Peyer's patch (tissue), 4 donors: ENCODE data around the gene IL22RA1. TPM values are rescaled to one million over a fixed set of nuclear protein-coding genes. Genes with fewer than 3 reads are reported as not detected.
A peak's percentile ranks its signal among the peaks of the same experiment; 100 is the strongest.

Experiments used
- DNase-seq, 3 donors: peaks; one replicate each; pipeline ENCODE4 v3.0.0-alpha.2; 2017 to 2019
- H3K27ac ChIP-seq, 4 donors: fragments of 200-600 bp; sonication (generic); one replicate each; pipeline ENCODE4 v1.5.1; 2016 to 2019
- H3K27me3 ChIP-seq, 2 donors: fragments of 200-600 bp; sonication (generic); one replicate each; pipeline ENCODE4 v1.5.1; 2019
- H3K36me3 ChIP-seq, 3 donors: fragments of 200-600 bp; sonication (generic); one replicate each; pipeline ENCODE4 v1.5.1; 2016 to 2019
- H3K4me1 ChIP-seq, 4 donors: fragments of 200-600 bp; sonication (generic); one replicate each; pipeline ENCODE4 v1.5.1; 2016 to 2019
- H3K4me3 ChIP-seq, 4 donors: fragments of 200-600 bp; sonication (generic); 1 replicate in 3 of 4; 2 replicates in 1 of 4; pipeline ENCODE4 v1.5.1; 2016 to 2019; ENCODE audit warnings: mild to moderate bottlenecking in 1 of 4
- H3K9me3 ChIP-seq, 4 donors: fragments of 200-600 bp; sonication (generic); one replicate each; pipeline ENCODE4 v1.5.1; 2016 to 2019; ENCODE audit warnings: mild to moderate bottlenecking in 1 of 4
- POLR2A ChIP-seq, 2 donors: fragments of 450-650 bp; IDR thresholded peaks; one replicate each; pipeline ENCODE4 v1.5.1; 2017; ENCODE audit warnings: antibody characterized with exemption in 2 of 2, mild to moderate bottlenecking in 2 of 2, moderate library complexity in 2 of 2
- total RNA-seq, 4 donors: library from RNA; depleted of rRNA; stranded (reverse); fragments of >200 nt; gene quantifications; one replicate each; pipeline ENCODE4 v1.1.0, GENCODE V29; 2016
- TF ChIP-seq, protein P1 (sequence below), 6 experiments: fragments of 450-650 bp in 4 of 6; fragments of 200-600 bp in 2 of 6; sonication (generic) in 1 of 6; IDR thresholded peaks; one replicate each; pipeline ENCODE4 v1.5.1; 2017 to 2019; ENCODE audit warnings: antibody characterized with exemption in 6 of 6, mild to moderate bottlenecking in 3 of 6, moderate library complexity in 1 of 6

Gene IL22RA1
- total RNA-seq, 4 donors from 2014 or later, result 9.9 to 87.9 (median 74.5) TPM

DNA sequence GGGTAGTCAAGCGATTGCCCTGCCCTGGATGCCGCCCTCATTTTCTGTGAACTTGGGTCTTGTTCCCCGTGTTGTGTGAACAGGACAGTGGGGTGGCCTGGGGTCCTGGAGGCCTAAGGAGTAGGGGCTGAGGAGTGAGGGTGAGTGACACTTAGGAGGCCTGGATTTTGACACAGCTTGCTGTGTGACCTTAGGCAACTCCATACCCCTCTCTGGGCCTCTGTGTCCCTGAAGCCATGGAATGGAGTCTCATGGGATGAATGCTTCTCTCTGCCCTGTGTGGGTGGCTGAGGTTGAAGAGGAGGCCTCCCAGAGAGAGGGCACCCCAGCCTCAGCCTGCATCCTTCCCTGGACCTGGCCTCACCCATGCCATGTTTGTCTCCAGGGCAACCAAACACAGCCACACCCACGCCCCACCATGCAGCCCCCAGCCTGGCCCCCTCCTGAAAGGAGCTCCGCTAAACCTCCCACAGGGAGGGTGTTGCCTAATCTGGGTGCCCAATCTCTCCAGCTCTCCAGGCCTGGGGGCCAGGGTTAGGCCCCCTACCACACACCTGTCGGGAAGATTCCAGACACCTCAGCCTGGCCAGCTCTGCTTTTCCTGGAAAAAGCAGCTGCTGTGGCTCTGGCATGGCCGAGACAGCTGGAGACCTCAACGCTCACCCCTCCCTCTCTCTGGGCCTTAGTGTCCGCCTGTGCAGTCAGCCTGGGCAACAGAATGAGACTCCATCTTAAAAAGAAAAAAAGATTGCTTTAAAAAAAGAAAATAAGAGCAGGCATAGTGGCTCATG, 40.9 kb downstream of the IL22RA1 start:
- H3K27ac ChIP-seq, result peak overlapping the region in 2 of 4 donors; percentile 60 to 76
- peak in 1 of 3 donors; percentile 76 for DNase-seq
- no peaks in the 10 kb centered on the region for H3K36me3 ChIP-seq
- H3K4me3 ChIP-seq, result no peak overlapping the region
- TF ChIP-seq POLR2A (IDR thresholded peaks at IDR 0.05), result no peak
- TF ChIP-seq, protein P1, sequence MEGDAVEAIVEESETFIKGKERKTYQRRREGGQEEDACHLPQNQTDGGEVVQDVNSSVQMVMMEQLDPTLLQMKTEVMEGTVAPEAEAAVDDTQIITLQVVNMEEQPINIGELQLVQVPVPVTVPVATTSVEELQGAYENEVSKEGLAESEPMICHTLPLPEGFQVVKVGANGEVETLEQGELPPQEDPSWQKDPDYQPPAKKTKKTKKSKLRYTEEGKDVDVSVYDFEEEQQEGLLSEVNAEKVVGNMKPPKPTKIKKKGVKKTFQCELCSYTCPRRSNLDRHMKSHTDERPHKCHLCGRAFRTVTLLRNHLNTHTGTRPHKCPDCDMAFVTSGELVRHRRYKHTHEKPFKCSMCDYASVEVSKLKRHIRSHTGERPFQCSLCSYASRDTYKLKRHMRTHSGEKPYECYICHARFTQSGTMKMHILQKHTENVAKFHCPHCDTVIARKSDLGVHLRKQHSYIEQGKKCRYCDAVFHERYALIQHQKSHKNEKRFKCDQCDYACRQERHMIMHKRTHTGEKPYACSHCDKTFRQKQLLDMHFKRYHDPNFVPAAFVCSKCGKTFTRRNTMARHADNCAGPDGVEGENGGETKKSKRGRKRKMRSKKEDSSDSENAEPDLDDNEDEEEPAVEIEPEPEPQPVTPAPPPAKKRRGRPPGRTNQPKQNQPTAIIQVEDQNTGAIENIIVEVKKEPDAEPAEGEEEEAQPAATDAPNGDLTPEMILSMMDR (IDR thresholded peaks at IDR 0.05), result no peak
- H3K9me3 ChIP-seq, result no peaks in the 10 kb centered on the region
- no peaks in the 10 kb centered on the region for H3K27me3 ChIP-seq
- peaks cover 0 to 45% (median 2%) of the 10 kb centered on the region in 4 donors for H3K4me1 ChIP-seq

DNA sequence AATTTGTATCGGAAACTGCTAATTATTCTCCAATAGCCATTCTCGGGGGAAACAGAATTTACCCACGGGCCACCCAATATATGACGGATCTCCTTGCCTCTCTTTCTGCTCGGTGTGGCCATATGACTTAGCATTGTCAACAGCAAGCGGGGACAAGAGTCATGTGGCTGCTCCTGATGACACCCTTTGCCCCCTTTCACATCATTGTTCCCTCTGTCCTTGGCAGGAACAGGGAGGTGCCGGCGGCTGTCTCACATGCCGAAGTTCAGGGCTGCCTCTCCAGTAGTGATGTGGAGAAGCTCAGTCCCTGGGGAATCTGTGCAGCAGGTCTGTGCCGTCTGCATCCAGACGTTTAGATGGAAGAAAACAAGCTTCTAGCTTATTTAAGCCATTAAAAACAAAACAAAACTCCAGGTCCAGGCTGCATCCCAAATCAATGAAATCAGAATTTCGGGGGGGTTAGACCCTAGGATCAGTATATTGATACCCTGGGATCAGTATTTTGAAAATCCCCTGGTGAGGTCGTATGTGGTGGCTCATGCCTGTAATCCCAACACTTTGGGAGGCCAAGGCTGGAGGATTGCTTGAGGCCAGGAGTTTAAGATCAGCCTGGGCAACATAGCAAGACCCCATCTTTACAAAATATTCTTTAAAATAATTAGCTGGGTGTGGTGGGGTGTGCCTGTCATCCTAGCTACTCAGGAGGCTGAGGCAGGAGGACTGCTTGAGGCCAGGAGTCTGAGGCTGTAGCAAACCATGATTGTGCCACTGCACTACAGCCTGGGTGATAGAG, 41.8 kb downstream of the IL22RA1 start:
- DNase-seq, result peak in 2 of 3 donors; percentile 82 to 86
- no peaks in the 10 kb centered on the region for H3K27me3 ChIP-seq
- H3K9me3 ChIP-seq, result no peaks in the 10 kb centered on the region
- peak overlapping the region in 2 of 4 donors; percentile 60 to 76 for H3K27ac ChIP-seq
- H3K4me1 ChIP-seq, result peaks cover 0 to 43% (median 2%) of the 10 kb centered on the region in 4 donors
- H3K36me3 ChIP-seq, result no peaks in the 10 kb centered on the region
- TF ChIP-seq, protein P1 (IDR thresholded peaks at IDR 0.05), result no peak
- peak in 1 of 2 donors; percentile 76 for TF ChIP-seq POLR2A (IDR thresholded peaks at IDR 0.05)
- H3K4me3 ChIP-seq, result no peak overlapping the region

DNA sequence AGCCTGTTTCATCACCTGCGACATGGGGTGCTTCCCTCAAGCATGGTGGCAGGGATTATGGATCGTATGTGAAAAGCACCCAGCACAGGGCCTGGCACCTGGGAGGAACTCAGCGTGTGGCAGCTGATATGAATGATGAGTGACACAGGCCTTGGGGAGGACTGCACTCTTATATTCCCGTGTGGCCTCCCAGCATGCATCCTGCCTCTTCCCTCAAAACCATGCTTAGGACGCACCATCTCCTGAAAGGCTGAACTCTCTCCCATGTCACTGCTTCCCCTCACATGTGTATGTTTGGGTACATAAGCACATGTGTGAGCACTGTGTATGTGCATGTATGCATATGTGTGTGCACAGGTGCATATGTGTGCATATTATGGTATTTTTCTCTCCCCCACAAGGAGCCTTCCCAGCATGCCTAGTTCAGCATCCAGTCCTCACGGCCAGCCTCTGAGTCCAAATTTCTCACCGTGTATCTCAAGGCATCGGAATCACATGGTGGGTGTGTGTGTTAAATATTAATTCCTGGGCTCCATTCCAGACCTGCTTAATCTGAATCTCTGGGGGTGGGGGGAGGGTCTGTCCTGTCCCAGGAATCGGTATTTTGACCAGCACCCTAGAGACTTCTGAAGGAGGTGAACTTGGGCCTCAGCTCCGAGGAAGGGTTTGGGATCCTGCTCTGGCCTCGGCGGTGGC, 43.8 kb downstream of the IL22RA1 start:
- no peaks in the 10 kb centered on the region for H3K36me3 ChIP-seq
- H3K27ac ChIP-seq, result peak overlapping the region in 1 of 4 donors; percentile 76
- peaks cover 0 to 36% (median 2%) of the 10 kb centered on the region in 4 donors for H3K4me1 ChIP-seq
- no peaks in the 10 kb centered on the region for H3K9me3 ChIP-seq
- H3K27me3 ChIP-seq, result no peaks in the 10 kb centered on the region
- DNase-seq, result no peak
- no peak overlapping the region for H3K4me3 ChIP-seq
- TF ChIP-seq, protein P1 (IDR thresholded peaks at IDR 0.05), result no peak
- TF ChIP-seq POLR2A (IDR thresholded peaks at IDR 0.05), result no peak

DNA sequence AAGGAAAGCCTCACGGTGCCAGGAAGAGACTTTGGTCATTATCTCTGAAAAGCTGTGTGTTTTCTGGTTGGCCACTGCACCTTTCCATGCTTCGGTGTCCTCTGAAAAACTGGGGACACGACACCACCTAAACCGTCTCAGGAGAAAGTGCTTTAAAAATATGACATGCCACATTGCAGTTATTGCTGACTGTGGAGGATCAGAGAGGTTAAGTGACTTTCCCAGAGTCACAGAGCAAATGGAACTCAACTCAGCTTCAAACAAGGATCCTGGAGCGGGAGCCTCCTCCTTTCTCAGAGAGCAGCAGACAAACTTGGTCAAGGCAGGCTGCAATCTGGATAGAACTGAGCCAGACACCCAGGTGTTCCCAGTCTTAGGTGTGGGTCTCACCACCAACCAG, 44.8 kb downstream of the IL22RA1 start:
- Histone ChIP-seq H3K4me1 (peaks cover 0 to 36% (median 2%) of the 10 kb centered on the region in 4 donors), H3K27me3 (no peaks in the 10 kb centered on the region), H3K4me3 (no peak overlapping the region), H3K27ac (no peak overlapping the region), H3K9me3 (no peaks in the 10 kb centered on the region), H3K36me3 (no peaks in the 10 kb centered on the region)
- TF ChIP-seq, protein P1 (IDR thresholded peaks at IDR 0.05), result no peak
- TF ChIP-seq POLR2A (IDR thresholded peaks at IDR 0.05), result no peak
- DNase-seq, result no peak

DNA sequence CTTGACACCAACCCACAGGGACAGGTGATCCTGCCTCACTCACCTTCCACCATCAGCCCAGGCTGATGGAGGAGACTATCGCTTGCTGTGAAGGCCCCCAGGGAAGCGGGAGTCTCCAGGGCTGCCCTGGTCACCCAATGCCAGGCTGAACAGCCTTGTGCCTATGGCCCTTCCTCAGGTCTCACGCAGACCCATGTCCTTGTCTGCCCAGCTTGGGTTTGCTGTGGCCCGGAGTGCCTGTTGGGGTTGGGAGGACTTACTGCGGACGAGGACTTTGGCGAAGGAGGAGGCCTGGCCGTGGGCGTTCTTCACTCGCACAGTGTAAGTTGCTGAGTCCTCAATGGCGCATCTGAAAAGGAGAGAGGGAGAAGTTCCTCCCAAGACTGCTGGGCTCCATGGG, 45.3 kb downstream of the IL22RA1 start:
- no peak overlapping the region for H3K27ac ChIP-seq
- DNase-seq, result no peak
- no peaks in the 10 kb centered on the region for H3K36me3 ChIP-seq
- H3K27me3 ChIP-seq, result no peaks in the 10 kb centered on the region
- TF ChIP-seq POLR2A (IDR thresholded peaks at IDR 0.05), result no peak
- TF ChIP-seq, protein P1 (IDR thresholded peaks at IDR 0.05), result no peak
- no peak overlapping the region for H3K4me3 ChIP-seq
- peaks cover 0 to 34% (median 2%) of the 10 kb centered on the region in 4 donors for H3K4me1 ChIP-seq
- no peaks in the 10 kb centered on the region for H3K9me3 ChIP-seq
